Stimulated activated CD8-positive, alpha-beta memory T cell treated with anti-CD3 and anti-CD28 coated beads, Interleukin-7, amount 100 ng/mL, for 48 hours (primary cell): ENCODE results near the gene ATMIN.

ENCODE experiments used
- DNase-seq, 2 donors: peaks; one replicate each; pipeline ENCODE4 v3.0.0-alpha.2; 2020; ENCODE audit warnings: low read depth in 1 of 2; ENCODE audit errors: extremely low read depth in 1 of 2

ATMIN gene

GRCh38 chr16:81035398-81035974 lies at the start of gene ATMIN:
ATMIN (plus strand) TSS chr16:81035842; CDS start chr16:81035871, 29 bp downstream.
- DNase-seq = peak; percentile 60 to 71

- DNase-seq = no peak
Measured at GRCh38 chr16:80986557-80986956, 49.1 kb upstream of the ATMIN start.

GRCh38 chr16:80988756-80989155 lies 46.9 kb upstream of the ATMIN start:
- no peak for DNase-seq

GRCh38 chr16:80989801-80990200 lies 45.8 kb upstream of the ATMIN start:
- DNase-seq = no peak

GRCh38 chr16:80990577-80990976 lies 45.1 kb upstream of the ATMIN start:
- no peak for DNase-seq

- no peak for DNase-seq
Measured at GRCh38 chr16:80990978-80991377, 44.7 kb upstream of the ATMIN start.

GRCh38 chr16:80991792-80992430 lies 43.7 kb upstream of the ATMIN start:
- no peak for DNase-seq

GRCh38 chr16:80992676-80993293 lies 42.9 kb upstream of the ATMIN start:
- DNase-seq = no peak

- DNase-seq = no peak
Measured at GRCh38 chr16:80993307-80993706, 42.3 kb upstream of the ATMIN start.

- no peak for DNase-seq
Measured at GRCh38 chr16:80993834-80994233, 41.8 kb upstream of the ATMIN start.

GRCh38 chr16:80994451-80994850 lies 41.2 kb upstream of the ATMIN start:
- DNase-seq = no peak

GRCh38 chr16:80996688-80997138 lies 38.9 kb upstream of the ATMIN start:
- no peak for DNase-seq

GRCh38 chr16:80997139-80997798 lies 38.4 kb upstream of the ATMIN start:
- no peak for DNase-seq

GRCh38 chr16:80997964-80998620 lies 37.5 kb upstream of the ATMIN start:
- no peak for DNase-seq

- DNase-seq = no peak
Measured at GRCh38 chr16:81000873-81001272, 34.8 kb upstream of the ATMIN start.

GRCh38 chr16:81001330-81001729 lies 34.3 kb upstream of the ATMIN start:
- DNase-seq = no peak

GRCh38 chr16:81003064-81003463 lies 32.6 kb upstream of the ATMIN start:
- no peak for DNase-seq

- DNase-seq = no peak
Measured at GRCh38 chr16:81003610-81004460, 31.8 kb upstream of the ATMIN start.

- no peak for DNase-seq
Measured at GRCh38 chr16:81004646-81005353, 30.8 kb upstream of the ATMIN start.
